Keratinocyte (primary cell): ENCODE results near the gene LPO.

Source experiments
- EZH2 ChIP-seq: IDR thresholded peaks from one replicate; pipeline ENCODE4 v1.6.1; 2012; ENCODE audit warnings: inconsistent platforms, mild to moderate bottlenecking, low read length, moderate library complexity
- TF ChIP-seq, protein P1 (sequence below), 3 experiments: IDR thresholded peaks in 1 of 3; conservative IDR thresholded peaks in 1 of 3; optimal IDR thresholded peaks in 1 of 3; 2 replicates in 2 of 3; 3 replicates in 1 of 3; pipeline versions ENCODE3 to v1.5.1; 2011; ENCODE audit warnings: low read length in 3 of 3, mild to moderate bottlenecking in 3 of 3, moderate library complexity in 2 of 3, control low read depth in 1 of 3, inconsistent platforms in 1 of 3; ENCODE audit not compliant: insufficient read depth in 2 of 3; ENCODE audit errors: extremely low read depth in 1 of 3

DNA sequence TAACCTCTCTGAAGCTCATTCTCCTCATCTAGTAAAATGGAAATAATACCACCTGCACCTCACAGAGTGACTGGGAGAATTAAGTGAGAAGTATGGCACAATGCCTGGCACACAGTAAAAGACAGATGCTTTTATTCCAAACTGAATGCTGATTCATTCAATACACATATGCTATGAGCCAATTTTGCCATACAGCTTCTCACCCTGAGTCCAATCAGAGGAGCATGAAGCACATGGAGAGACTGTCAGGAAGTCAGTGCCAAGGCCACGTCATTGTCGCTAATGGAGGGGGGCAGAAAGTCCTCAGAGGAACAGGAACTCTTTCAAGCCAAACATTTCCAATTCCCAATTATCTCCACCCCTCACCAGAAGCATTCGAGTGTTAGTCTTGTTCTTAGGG lies 30.9 kb upstream of the LPO start:
- TF ChIP-seq, protein P1, sequence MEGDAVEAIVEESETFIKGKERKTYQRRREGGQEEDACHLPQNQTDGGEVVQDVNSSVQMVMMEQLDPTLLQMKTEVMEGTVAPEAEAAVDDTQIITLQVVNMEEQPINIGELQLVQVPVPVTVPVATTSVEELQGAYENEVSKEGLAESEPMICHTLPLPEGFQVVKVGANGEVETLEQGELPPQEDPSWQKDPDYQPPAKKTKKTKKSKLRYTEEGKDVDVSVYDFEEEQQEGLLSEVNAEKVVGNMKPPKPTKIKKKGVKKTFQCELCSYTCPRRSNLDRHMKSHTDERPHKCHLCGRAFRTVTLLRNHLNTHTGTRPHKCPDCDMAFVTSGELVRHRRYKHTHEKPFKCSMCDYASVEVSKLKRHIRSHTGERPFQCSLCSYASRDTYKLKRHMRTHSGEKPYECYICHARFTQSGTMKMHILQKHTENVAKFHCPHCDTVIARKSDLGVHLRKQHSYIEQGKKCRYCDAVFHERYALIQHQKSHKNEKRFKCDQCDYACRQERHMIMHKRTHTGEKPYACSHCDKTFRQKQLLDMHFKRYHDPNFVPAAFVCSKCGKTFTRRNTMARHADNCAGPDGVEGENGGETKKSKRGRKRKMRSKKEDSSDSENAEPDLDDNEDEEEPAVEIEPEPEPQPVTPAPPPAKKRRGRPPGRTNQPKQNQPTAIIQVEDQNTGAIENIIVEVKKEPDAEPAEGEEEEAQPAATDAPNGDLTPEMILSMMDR (optimal IDR thresholded peaks at IDR 0.05 in 1 of 3, IDR thresholded peaks at IDR 0.05 in 1 of 3, conservative IDR thresholded peaks at IDR 0.05 in 1 of 3; ENCODE audit: extremely low read depth in 1 of 3, insufficient read depth in 2 of 3, low read length in 3 of 3): no peak
- TF ChIP-seq EZH2: no peak
